Tibial artery (tissue), 4 donors: ENCODE data around the gene PDPK1.
"Not testable (repeated sequence)": the region's sequence is repeated elsewhere in the genome, so short reads cannot be mapped to it uniquely, and the experiment has no call there.

Experiments
- DNase-seq, 2 donors: peaks; one replicate each; pipeline ENCODE4 v3.0.0-alpha.2; 2019
- H3K27ac ChIP-seq, 2 donors: fragments of 200-600 bp; sonication (generic) in 1 of 2; 1 replicate in 1 of 2; 2 replicates in 1 of 2; pipeline ENCODE4 v1.5.1; 2018 to 2019; ENCODE audit warnings: mild to moderate bottlenecking in 1 of 2
- H3K27me3 ChIP-seq, 2 donors: fragments of 200-600 bp; sonication (generic) in 1 of 2; one replicate each; pipeline versions ENCODE4 v1.5.1 to v1.6.0; 2016 to 2019
- H3K36me3 ChIP-seq, 3 donors: fragments of 200-600 bp; sonication (generic) in 2 of 3; one replicate each; pipeline ENCODE4 v1.5.1; 2016 to 2019; ENCODE audit warnings: mild to moderate bottlenecking in 2 of 3
- H3K4me1 ChIP-seq, 4 donors: fragments of 200-600 bp; sonication (generic) in 2 of 4; 1 replicate in 3 of 4; 2 replicates in 1 of 4; pipeline ENCODE4 v1.5.1; 2016 to 2019
- H3K4me3 ChIP-seq, 2 donors: fragments of 200-600 bp; sonication (generic) in 1 of 2; 1 replicate in 1 of 2; 2 replicates in 1 of 2; pipeline ENCODE4 v1.5.1; 2018 to 2019; ENCODE audit warnings: mild to moderate bottlenecking in 2 of 2
- H3K9me3 ChIP-seq, 3 donors: fragments of 200-600 bp; sonication (generic) in 1 of 3; one replicate each; pipeline ENCODE4 v1.5.1; 2016 to 2019
- intact Hi-C: fragments of 100-400 bp; cut with DNase I; formaldehyde crosslinking; loops from one replicate; pipeline ENCODE4 v1.15.0; 2023; ENCODE audit warnings: low total_unique reads
- TF ChIP-seq, protein P1 (sequence below), 2 experiments: fragments of 200-600 bp in 1 of 2; fragments of 450-650 bp in 1 of 2; IDR thresholded peaks; one replicate each; pipeline ENCODE4 v1.5.1; 2017 to 2019; ENCODE audit warnings: antibody characterized with exemption in 2 of 2, mild to moderate bottlenecking in 1 of 2, moderate library complexity in 1 of 2

PDPK1 gene

DNA sequence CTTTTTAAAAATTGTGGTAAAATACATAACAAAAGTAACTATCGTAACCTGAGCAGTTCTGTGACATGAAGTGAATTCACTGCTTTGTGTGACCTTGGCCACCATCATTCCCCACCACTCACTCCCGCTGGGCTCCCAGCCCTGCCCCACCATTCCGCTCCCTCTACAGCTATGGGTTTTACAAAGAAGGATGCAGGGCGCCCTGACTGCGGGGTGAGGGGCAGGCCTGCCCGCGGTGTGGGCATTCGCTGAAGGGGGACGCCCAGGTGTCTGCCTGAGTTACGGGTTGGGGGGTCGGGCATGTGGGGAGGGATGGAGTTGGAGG lies 6.5 kb upstream of the PDPK1 start, which contains the start of gene CEMP1:
Gene CEMP1, minus strand, starts transcription at position 38 of the 325 bp plus-strand sequence. CDS start 335 bp downstream, outside the sequence.
- TF ChIP-seq, protein P1, sequence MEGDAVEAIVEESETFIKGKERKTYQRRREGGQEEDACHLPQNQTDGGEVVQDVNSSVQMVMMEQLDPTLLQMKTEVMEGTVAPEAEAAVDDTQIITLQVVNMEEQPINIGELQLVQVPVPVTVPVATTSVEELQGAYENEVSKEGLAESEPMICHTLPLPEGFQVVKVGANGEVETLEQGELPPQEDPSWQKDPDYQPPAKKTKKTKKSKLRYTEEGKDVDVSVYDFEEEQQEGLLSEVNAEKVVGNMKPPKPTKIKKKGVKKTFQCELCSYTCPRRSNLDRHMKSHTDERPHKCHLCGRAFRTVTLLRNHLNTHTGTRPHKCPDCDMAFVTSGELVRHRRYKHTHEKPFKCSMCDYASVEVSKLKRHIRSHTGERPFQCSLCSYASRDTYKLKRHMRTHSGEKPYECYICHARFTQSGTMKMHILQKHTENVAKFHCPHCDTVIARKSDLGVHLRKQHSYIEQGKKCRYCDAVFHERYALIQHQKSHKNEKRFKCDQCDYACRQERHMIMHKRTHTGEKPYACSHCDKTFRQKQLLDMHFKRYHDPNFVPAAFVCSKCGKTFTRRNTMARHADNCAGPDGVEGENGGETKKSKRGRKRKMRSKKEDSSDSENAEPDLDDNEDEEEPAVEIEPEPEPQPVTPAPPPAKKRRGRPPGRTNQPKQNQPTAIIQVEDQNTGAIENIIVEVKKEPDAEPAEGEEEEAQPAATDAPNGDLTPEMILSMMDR (IDR thresholded peaks at IDR 0.05) = no peak
- Histone ChIP-seq H3K4me1 (peaks cover 0 to 12% (median 7%) of the 10 kb centered on the region in 4 donors), H3K27me3 (no peaks in the 10 kb centered on the region), H3K27ac (peak within 1 kb of the TSS; percentile 98 to 99), H3K9me3 (no peaks in the 10 kb centered on the region), H3K4me3 (peak within 1 kb of the TSS; percentile 72 to 84), H3K36me3 (peaks cover 6 to 36% (median 22%) of the 10 kb centered on the region in 3 donors)
- DNase-seq = no peak
- intact Hi-C loops = no loop called here

DNA sequence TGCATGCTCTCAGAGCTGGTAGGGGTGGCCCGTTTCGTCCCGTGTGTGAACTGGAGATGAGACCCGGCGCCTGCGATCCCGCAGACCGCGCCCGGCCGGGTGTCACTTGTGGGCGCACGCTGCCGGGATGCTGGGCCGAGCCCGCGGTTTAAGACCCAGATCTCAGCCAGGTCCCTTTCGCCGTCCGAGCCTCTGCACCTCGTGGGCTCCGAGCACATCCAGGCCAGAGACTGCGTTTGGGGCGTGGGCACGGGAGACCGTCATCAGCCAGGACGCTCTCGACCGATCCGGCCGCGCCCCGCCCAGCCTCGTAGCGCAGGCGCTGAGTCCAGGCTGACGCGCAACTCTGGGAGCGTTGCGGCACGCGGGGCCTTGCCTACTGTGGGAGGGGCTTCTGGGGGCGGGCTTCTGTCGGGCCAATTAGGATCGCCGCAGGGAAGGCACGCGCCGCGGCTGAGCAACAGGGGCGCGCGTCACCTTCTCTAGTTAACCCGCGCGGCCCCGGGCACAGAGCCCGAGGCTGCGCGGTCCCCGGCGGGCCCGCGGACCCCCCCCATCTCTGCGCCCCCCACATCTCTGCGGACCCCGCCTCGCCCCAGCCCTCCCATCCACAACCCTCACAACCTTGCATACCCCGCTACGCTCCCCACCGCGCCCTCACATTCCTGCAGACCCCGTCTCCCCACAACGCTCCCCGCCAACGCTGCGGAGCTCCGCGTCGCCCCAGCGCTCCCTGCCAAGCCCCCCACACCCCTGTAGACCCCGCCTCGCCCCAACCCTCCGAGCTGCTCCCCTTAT lies 5.9 kb upstream of the PDPK1 start:
- H3K4me1 ChIP-seq = peaks cover 0 to 18% (median 8%) of the 10 kb centered on the region in 4 donors
- H3K36me3 ChIP-seq = peaks cover 6 to 31% (median 19%) of the 10 kb centered on the region in 3 donors
- peak overlapping the region; percentile 72 to 84 for H3K4me3 ChIP-seq
- no peaks in the 10 kb centered on the region for H3K9me3 ChIP-seq
- peak overlapping the region; percentile 98 to 99 for H3K27ac ChIP-seq
- intact Hi-C loops = no loop called here
- DNase-seq = peak; percentile 98 to 99
- TF ChIP-seq, protein P1 (IDR thresholded peaks at IDR 0.05) = no peak
- H3K27me3 ChIP-seq = no peaks in the 10 kb centered on the region

DNA sequence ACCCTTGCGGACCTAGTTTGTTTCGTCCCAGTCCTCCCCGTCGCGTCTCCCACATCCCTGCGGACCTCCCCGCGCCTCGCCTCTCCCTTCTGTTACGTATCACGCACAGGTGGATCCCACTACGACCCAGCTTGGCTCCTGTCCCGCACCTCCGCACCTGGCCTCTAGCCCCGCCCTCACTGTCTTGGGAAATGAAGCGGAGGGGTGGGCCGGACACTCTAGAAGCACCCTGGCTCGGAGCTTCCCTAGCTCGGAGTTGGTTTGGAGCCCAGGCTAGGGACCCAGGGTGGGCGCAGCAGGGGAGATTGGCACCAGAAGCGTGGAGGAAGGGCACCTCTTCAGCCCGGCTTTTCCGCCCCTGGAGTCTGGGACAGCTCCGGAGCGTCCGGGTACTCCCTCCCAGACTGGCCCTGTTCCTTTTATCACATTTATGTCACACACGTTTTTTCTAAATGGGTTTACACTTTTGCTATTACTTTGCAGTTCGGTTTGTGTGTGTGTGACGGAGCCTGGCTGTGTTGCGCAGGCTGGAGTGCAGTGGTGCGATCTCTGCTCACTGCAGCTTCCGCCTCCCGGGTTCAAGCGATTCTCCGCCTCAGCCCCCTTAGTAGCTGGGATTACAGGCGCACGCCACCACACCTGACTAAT lies 5.2 kb upstream of the PDPK1 start:
- H3K36me3 ChIP-seq = peaks cover 6 to 23% (median 12%) of the 10 kb centered on the region in 3 donors
- no peaks in the 10 kb centered on the region for H3K9me3 ChIP-seq
- peak; percentile 67 to 87 for DNase-seq
- peak overlapping the region; percentile 72 to 84 for H3K4me3 ChIP-seq
- intact Hi-C loops = no loop called here
- H3K27me3 ChIP-seq = no peaks in the 10 kb centered on the region
- peaks cover 0 to 22% (median 10%) of the 10 kb centered on the region in 4 donors for H3K4me1 ChIP-seq
- TF ChIP-seq, protein P1 (IDR thresholded peaks at IDR 0.05) = no peak
- H3K27ac ChIP-seq = peak overlapping the region; percentile 98 to 99

DNA sequence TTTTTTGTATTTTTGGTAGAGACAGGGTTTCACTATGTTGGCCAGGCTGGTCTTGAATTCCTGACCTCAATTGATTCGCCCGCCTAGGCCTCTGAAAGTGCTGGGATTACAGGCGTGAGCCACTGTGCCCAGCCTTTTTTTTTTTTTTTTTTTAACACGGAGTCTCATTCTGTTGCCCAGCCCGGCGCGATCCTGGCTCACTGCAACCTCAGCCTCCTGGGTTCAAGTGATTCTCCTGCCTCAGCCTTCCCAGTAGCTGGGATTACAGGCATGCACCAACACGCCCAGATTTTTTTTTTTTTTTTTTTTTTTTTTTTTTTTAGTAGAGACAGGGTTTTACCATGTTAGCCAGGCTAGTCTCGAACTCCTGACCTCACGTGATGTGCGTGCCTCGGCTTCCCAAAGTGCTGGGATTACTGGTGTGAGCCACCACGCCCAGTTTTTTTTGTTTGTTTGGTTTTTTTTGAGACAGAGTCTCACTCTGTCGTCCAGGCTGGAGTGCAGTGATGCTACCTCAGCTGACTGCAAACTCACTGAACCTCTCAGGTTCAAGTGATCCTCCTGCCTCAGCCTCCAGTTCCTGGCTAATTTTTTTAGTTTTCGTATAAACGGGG lies 4.6 kb upstream of the PDPK1 start:
- intact Hi-C loops, H3K9me3 ChIP-seq, DNase-seq, H3K27me3 ChIP-seq: not testable (repeated sequence)
- H3K27ac ChIP-seq = peak overlapping the region; percentile 98 to 99
- peak overlapping the region; percentile 72 to 84 for H3K4me3 ChIP-seq
- peaks cover 0 to 22% (median 10%) of the 10 kb centered on the region in 4 donors for H3K4me1 ChIP-seq
- H3K36me3 ChIP-seq = peaks cover under 1 to 17% (median 6%) of the 10 kb centered on the region in 3 donors

DNA sequence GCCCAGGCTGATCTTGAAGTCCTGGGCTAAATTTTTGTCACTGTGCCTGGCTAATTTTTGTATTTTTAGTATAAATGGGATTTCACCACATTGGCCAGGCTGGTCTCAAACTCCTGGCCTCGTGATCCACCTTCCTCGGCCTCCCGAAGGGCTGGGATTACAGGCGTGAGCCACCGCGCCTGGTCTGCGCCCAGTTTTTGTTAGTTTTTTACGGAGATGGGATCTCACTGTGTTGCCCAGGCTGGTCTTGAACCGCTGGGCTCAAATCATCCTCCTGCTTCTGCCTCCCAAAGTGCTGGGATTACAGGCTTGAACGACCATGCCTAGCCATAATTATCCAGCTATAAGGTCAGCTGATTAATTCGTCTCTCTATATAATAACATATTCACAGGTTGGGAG lies 3.9 kb upstream of the PDPK1 start:
- no peak overlapping the region for H3K4me3 ChIP-seq
- H3K27me3 ChIP-seq = no peaks in the 10 kb centered on the region
- TF ChIP-seq, protein P1 (IDR thresholded peaks at IDR 0.05) = no peak
- H3K4me1 ChIP-seq = peaks cover 0 to 25% (median 14%) of the 10 kb centered on the region in 4 donors
- H3K9me3 ChIP-seq = no peaks in the 10 kb centered on the region
- no peak for DNase-seq
- H3K27ac ChIP-seq = peak overlapping the region in 1 of 2 donors; percentile 99
- intact Hi-C loops = no loop called here
- peaks cover 0 to 10% (median 0%) of the 10 kb centered on the region in 3 donors for H3K36me3 ChIP-seq

DNA sequence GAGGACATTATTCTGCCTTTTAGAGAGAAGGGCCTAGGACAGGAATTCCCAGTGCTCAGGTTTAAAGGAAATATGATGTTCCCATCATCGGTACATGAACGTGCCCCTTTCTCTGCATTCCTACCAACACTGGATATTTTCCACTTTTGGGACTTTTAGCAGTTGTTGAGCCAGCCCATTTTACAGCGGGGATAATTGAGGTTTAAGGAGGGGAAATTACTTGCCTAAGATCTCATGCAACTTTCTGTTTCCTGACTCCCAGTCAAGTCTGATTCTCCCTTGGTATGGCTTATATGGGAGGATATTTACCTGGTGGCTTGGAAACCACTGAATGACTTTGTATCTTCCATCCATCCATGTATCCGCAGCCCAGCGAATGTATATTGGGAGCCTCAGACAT lies 3.5 kb upstream of the PDPK1 start:
- H3K27me3 ChIP-seq, H3K9me3 ChIP-seq, H3K4me3 ChIP-seq, H3K27ac ChIP-seq, H3K36me3 ChIP-seq, DNase-seq, intact Hi-C loops: not testable (repeated sequence)
- peaks cover 0 to 30% (median 18%) of the 10 kb centered on the region in 4 donors for H3K4me1 ChIP-seq
